ENCODE measurements around the gene ASB9.

ASB9 gene, protein sequence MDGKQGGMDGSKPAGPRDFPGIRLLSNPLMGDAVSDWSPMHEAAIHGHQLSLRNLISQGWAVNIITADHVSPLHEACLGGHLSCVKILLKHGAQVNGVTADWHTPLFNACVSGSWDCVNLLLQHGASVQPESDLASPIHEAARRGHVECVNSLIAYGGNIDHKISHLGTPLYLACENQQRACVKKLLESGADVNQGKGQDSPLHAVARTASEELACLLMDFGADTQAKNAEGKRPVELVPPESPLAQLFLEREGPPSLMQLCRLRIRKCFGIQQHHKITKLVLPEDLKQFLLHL

DNA sequence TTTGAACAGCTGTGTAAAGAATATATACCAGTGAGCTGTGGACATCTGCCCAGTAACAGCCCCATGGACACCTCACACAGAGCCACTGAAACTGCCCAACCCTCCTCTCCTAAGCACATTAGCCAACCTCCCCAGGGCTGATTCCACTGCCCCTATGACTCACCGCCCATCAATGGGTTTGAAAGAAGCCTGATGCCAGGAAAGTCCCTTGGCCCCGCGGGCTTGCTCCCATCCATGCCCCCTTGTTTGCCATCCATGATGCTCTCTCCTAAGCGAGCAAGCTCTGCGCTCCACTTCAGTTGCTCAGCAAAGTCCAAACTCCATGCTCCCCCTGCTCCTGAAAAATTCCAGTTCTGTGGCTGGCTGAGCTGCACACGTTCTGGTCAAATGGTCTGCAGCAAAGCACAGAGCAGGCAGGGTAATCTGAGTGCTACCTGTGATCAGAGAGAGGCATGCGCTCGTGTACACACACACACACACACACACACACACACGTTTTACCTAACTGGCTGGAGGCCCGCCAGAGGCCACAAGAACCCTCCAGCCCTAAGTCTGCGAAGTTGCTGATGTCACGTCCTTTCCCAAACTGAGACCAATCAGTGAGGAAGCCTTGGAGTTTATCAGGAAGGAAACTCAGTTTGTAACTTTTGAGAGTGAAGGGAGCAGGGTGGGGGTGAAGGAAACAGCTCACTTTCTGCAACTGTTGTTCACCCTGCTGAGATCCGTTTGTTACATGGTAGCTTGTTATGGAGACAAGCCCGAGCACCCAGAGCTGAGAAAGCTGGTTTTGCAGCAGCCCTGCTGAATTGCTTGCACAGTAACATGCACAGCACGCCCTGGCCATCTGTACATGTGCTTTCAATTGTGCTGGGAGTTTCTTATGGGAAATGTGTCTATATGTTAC is at the start of gene ASB9:
Gene ASB9 (minus strand): TSS at position 466 of the 904 bp plus-strand sequence. CDS start 209 bp downstream, at position 257.
- Histone ChIP-seq H3K27me3 (replicated peaks; ENCODE audit: insufficient read depth, low read length) (no peaks in the 10 kb centered on the region), H3K9me3 (replicated peaks; ENCODE audit: insufficient read depth, low read length) (no peaks in the 10 kb centered on the region), H3K36me3 (replicated peaks; ENCODE audit: insufficient read depth, low read length) (no peaks in the 10 kb centered on the region), H3K4me1 (ENCODE audit: low read length) (no peaks in the 10 kb centered on the region), H3K9me2 (replicated peaks; ENCODE audit: insufficient read depth, low read length) (no peaks in the 10 kb centered on the region), H2AFZ (ENCODE audit: low read length) (no peak within 1 kb of the TSS), H3F3A (ENCODE audit: insufficient read depth, low read length) (no peaks in the 10 kb centered on the region), H3K79me2 (ENCODE audit: low read length) (no peaks in the 10 kb centered on the region), H4K20me1 (ENCODE audit: insufficient read depth, low read length) (no peaks in the 10 kb centered on the region), H3K4me2 (ENCODE audit: low read depth, low read length) (no peak within 1 kb of the TSS), H3K9ac (ENCODE audit: low read length) (no peak within 1 kb of the TSS), H3K4me3 (ENCODE audit: low read length) (no peak within 1 kb of the TSS), H3K27ac (ENCODE audit: low read length) (no peak within 1 kb of the TSS)
- no peak for TF ChIP-seq EZH2phosphoT487 (IDR thresholded peaks at IDR 0.05; ENCODE audit: low read length)
- TF ChIP-seq, protein P1, sequence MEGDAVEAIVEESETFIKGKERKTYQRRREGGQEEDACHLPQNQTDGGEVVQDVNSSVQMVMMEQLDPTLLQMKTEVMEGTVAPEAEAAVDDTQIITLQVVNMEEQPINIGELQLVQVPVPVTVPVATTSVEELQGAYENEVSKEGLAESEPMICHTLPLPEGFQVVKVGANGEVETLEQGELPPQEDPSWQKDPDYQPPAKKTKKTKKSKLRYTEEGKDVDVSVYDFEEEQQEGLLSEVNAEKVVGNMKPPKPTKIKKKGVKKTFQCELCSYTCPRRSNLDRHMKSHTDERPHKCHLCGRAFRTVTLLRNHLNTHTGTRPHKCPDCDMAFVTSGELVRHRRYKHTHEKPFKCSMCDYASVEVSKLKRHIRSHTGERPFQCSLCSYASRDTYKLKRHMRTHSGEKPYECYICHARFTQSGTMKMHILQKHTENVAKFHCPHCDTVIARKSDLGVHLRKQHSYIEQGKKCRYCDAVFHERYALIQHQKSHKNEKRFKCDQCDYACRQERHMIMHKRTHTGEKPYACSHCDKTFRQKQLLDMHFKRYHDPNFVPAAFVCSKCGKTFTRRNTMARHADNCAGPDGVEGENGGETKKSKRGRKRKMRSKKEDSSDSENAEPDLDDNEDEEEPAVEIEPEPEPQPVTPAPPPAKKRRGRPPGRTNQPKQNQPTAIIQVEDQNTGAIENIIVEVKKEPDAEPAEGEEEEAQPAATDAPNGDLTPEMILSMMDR (IDR thresholded peaks at IDR 0.05; ENCODE audit: low read length) = no peak
- TF ChIP-seq EZH2 (optimal IDR thresholded peaks at IDR 0.05; ENCODE audit: low read depth, low read length) = no peak
- DNase-seq = no peak

DNA sequence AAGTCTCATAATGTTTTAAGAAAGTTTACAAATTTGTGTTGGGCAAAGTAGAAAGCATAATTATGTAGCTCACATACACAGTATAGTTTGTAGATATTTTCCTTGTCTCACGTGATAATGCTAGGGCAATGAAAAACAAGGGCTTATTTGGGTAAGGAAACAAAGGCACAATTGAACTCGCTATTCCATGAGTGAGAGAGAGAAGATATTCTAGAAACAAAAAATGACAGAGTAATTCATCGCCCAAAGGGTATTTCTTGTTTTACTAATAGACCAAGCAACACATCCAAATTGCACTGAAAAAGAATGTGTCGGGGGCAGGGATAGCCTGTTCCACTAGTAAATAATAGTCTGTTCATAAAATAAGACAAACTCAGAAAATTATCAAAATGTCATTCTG is 49.2 kb upstream of the ASB9 start:
- no peak for DNase-seq
- Histone ChIP-seq H3K4me2 (ENCODE audit: low read depth, low read length) (no peak overlapping the region), H4K20me1 (ENCODE audit: insufficient read depth, low read length) (no peaks in the 10 kb centered on the region), H3K27me3 (replicated peaks; ENCODE audit: insufficient read depth, low read length) (no peaks in the 10 kb centered on the region), H3K36me3 (replicated peaks; ENCODE audit: insufficient read depth, low read length) (no peaks in the 10 kb centered on the region), H2AFZ (ENCODE audit: low read length) (no peak overlapping the region), H3K9me2 (replicated peaks; ENCODE audit: insufficient read depth, low read length) (no peaks in the 10 kb centered on the region), H3K9ac (ENCODE audit: low read length) (no peak overlapping the region), H3K79me2 (ENCODE audit: low read length) (no peaks in the 10 kb centered on the region), H3K4me1 (ENCODE audit: low read length) (no peaks in the 10 kb centered on the region), H3K9me3 (replicated peaks; ENCODE audit: insufficient read depth, low read length) (no peaks in the 10 kb centered on the region), H3K27ac (ENCODE audit: low read length) (no peak overlapping the region), H3F3A (ENCODE audit: insufficient read depth, low read length) (no peaks in the 10 kb centered on the region), H3K4me3 (ENCODE audit: low read length) (no peak overlapping the region)
- TF ChIP-seq EZH2 (optimal IDR thresholded peaks at IDR 0.05; ENCODE audit: low read depth, low read length) (no peak), EZH2phosphoT487 (IDR thresholded peaks at IDR 0.05; ENCODE audit: low read length) (no peak)
- TF ChIP-seq, protein P1 (IDR thresholded peaks at IDR 0.05; ENCODE audit: low read length) = no peak

DNA sequence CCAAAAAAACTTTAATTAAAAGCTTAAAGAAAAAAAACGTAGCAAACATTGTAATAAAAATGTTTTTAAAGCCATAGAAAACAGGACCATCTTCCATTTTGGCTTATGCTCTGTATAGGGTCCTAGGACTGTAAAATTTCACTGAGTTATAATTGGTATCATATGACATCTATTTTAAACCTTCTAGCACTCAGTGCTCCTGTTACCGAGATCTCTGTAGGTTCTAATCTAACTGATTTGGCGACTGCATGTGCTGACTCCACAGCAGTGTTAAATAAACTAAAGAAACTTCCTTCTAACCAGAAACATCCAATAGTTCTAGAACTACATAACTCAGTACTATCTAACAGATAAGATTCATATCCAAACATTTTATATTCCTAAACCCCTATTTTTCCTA is 45.6 kb upstream of the ASB9 start, which contains the start of gene ASB11:
Gene ASB11 (minus strand): TSS at position 132 of the 400 bp plus-strand sequence. CDS start 35 bp downstream, at position 97.
- H3K9me2 ChIP-seq (replicated peaks; ENCODE audit: insufficient read depth, low read length) = no peaks in the 10 kb centered on the region
- no peak for TF ChIP-seq EZH2 (optimal IDR thresholded peaks at IDR 0.05; ENCODE audit: low read depth, low read length)
- TF ChIP-seq, protein P1 (IDR thresholded peaks at IDR 0.05; ENCODE audit: low read length) = no peak
- no peak for TF ChIP-seq EZH2phosphoT487 (IDR thresholded peaks at IDR 0.05; ENCODE audit: low read length)
- no peaks in the 10 kb centered on the region for H4K20me1 ChIP-seq (ENCODE audit: insufficient read depth, low read length)
- H3K79me2 ChIP-seq (ENCODE audit: low read length) = no peaks in the 10 kb centered on the region
- H3K4me1 ChIP-seq (ENCODE audit: low read length) = no peaks in the 10 kb centered on the region
- no peaks in the 10 kb centered on the region for H3K36me3 ChIP-seq (replicated peaks; ENCODE audit: insufficient read depth, low read length)
- H3K27ac ChIP-seq (ENCODE audit: low read length) = no peak within 1 kb of the TSS
- no peak for DNase-seq
- no peak within 1 kb of the TSS for H3K4me2 ChIP-seq (ENCODE audit: low read depth, low read length)
- H3K9me3 ChIP-seq (replicated peaks; ENCODE audit: insufficient read depth, low read length) = no peaks in the 10 kb centered on the region
- H3K9ac ChIP-seq (ENCODE audit: low read length) = no peak within 1 kb of the TSS
- no peak within 1 kb of the TSS for H2AFZ ChIP-seq (ENCODE audit: low read length)
- no peak within 1 kb of the TSS for H3K4me3 ChIP-seq (ENCODE audit: low read length)
- no peaks in the 10 kb centered on the region for H3K27me3 ChIP-seq (replicated peaks; ENCODE audit: insufficient read depth, low read length)
- H3F3A ChIP-seq (ENCODE audit: insufficient read depth, low read length) = no peaks in the 10 kb centered on the region

Data from MM.1S (cell line).